IMR-90 (cell line): ENCODE measurements around the gene NCOA7. TPM values are rescaled to one million over a fixed set of nuclear protein-coding genes. Genes with fewer than 3 reads are reported as not detected.

Experiments used
- ATAC-seq: fragments of 200-7000 bp; cut with Tn5 transposase; 2 replicates; pipeline ENCODE4 v1.9.1; 2020; ENCODE audit warnings: low read depth, mild to moderate bottlenecking, moderate library complexity
- BruUV-seq: library from RNA; stranded (reverse); fragments of 400-500 nt; replicated peaks from 2 replicates; lab custom pipeline; 2021; lab: Mats Ljungman, UMichigan
- CTCF ChIA-PET: fragments of 300-600 bp; formaldehyde crosslinking; extraction: SDS; loops from one replicate; lab custom pipeline; 2021; ENCODE audit warnings: antibody characterized with exemption; lab: Yijun Ruan, JAX
- POLR2A ChIA-PET: fragments of 300-600 bp; sonication (Branson Sonifier 250); formaldehyde crosslinking; loops from one replicate; lab custom pipeline; 2022; ENCODE audit warnings: antibody characterized with exemption; ENCODE audit not compliant: unreplicated experiment; lab: Charles Lee
- DNase-seq: peaks from one replicate; pipeline ENCODE4 v3.0.0; 2013
- H2AFZ ChIP-seq: replicated peaks from 2 replicates; pipeline ENCODE3; 2013; ENCODE audit warnings: low read length, mild to moderate bottlenecking; ENCODE audit not compliant: poor library complexity
- H2AK5ac ChIP-seq: 2 replicates; pipeline ENCODE4 v1.6.1; 2013; ENCODE audit warnings: low read depth, low read length, inconsistent platforms
- H2AK9ac ChIP-seq: replicated peaks from 2 replicates; pipeline ENCODE3; 2013; ENCODE audit warnings: mild to moderate bottlenecking, low read depth, low read length, moderate library complexity; ENCODE audit not compliant: poor library complexity
- H2BK120ac ChIP-seq: 2 replicates; pipeline ENCODE4 v1.6.1; 2013; ENCODE audit warnings: low read depth, low read length, inconsistent platforms
- H2BK15ac ChIP-seq: 3 replicates; pipeline ENCODE4 v1.6.1; 2013; ENCODE audit warnings: low read depth, low read length, inconsistent platforms
- H2BK20ac ChIP-seq: 2 replicates; pipeline ENCODE4 v1.6.1; 2013; ENCODE audit warnings: low read depth, mild to moderate bottlenecking, inconsistent platforms, low read length, moderate library complexity
- H2BK5ac ChIP-seq: 2 replicates; pipeline ENCODE4 v1.6.1; 2013; ENCODE audit warnings: mild to moderate bottlenecking, low read depth, low read length, inconsistent platforms; ENCODE audit not compliant: poor library complexity, severe bottlenecking
- H3K14ac ChIP-seq: replicated peaks from 2 replicates; pipeline ENCODE4 v1.6.1; 2013; ENCODE audit warnings: low read depth, low read length, inconsistent platforms
- H3K18ac ChIP-seq: 2 replicates; pipeline ENCODE4 v1.6.1; 2013; ENCODE audit warnings: low read depth, low read length, control low read depth
- H3K23ac ChIP-seq: 2 replicates; pipeline ENCODE4 v1.6.1; 2013; ENCODE audit warnings: low read depth, low read length, inconsistent platforms
- H3K27ac ChIP-seq: 2 replicates; pipeline ENCODE4 v1.5.1; 2013; ENCODE audit warnings: mild to moderate bottlenecking, control low read depth, low read length; ENCODE audit not compliant: insufficient read depth
- H3K27me3 ChIP-seq: 2 replicates; pipeline ENCODE4 v1.6.1; 2013; ENCODE audit warnings: low read length; ENCODE audit not compliant: control insufficient read depth, insufficient read depth
- H3K36me3 ChIP-seq: 2 replicates; pipeline ENCODE4 v1.6.1; 2013; ENCODE audit warnings: low read length, mixed read lengths; ENCODE audit not compliant: control insufficient read depth, insufficient read depth
- H3K4ac ChIP-seq: 2 replicates; pipeline ENCODE4 v1.6.1; 2013; ENCODE audit warnings: low read depth, low read length, inconsistent platforms
- H3K4me1 ChIP-seq: 2 replicates; pipeline ENCODE4 v1.6.1; 2013; ENCODE audit warnings: low read length, mixed read lengths; ENCODE audit not compliant: control insufficient read depth, insufficient read depth
- H3K4me2 ChIP-seq: 2 replicates; pipeline ENCODE4 v1.6.1; 2013; ENCODE audit warnings: low read depth, mild to moderate bottlenecking, control low read depth, low read length, moderate library complexity
- H3K4me3 ChIP-seq: 2 replicates; pipeline ENCODE4 v1.5.1; 2013; ENCODE audit warnings: low read depth, mild to moderate bottlenecking, control low read depth, low read length, moderate library complexity; ENCODE audit not compliant: insufficient read depth
- H3K56ac ChIP-seq: 2 replicates; pipeline ENCODE4 v1.6.1; 2013; ENCODE audit warnings: low read length, inconsistent platforms; ENCODE audit not compliant: insufficient read depth; ENCODE audit errors: extremely low read depth
- H3K79me1 ChIP-seq, 2 experiments: 2 replicates each; pipeline ENCODE4 v1.6.1; 2013; ENCODE audit warnings: low read length in 2 of 2, inconsistent platforms in 1 of 2, low read depth in 1 of 2
- H3K9ac ChIP-seq: 2 replicates; pipeline ENCODE4 v1.6.1; 2013; ENCODE audit warnings: low read depth, low read length, control low read depth
- H3K9me1 ChIP-seq: 2 replicates; pipeline ENCODE4 v1.6.1; 2013; ENCODE audit warnings: low read length, inconsistent platforms; ENCODE audit not compliant: insufficient read depth
- H3K9me3 ChIP-seq: 2 replicates; pipeline ENCODE4 v1.6.1; 2013; ENCODE audit warnings: low read length; ENCODE audit not compliant: control insufficient read depth, insufficient read depth
- H4K20me1 ChIP-seq: 2 replicates; pipeline ENCODE4 v1.6.1; 2013; ENCODE audit warnings: low read length, inconsistent platforms; ENCODE audit not compliant: insufficient read depth
- H4K5ac ChIP-seq: 2 replicates; pipeline ENCODE4 v1.6.1; 2013; ENCODE audit warnings: mild to moderate bottlenecking, low read depth, low read length, control low read depth
- H4K8ac ChIP-seq, 2 experiments: 2 replicates each; pipeline ENCODE4 v1.6.1; 2013; ENCODE audit warnings: low read depth in 2 of 2, low read length in 2 of 2, control low read depth in 1 of 2, inconsistent platforms in 1 of 2
- H4K91ac ChIP-seq: 2 replicates; pipeline ENCODE4 v1.6.1; 2013; ENCODE audit warnings: low read depth, low read length, inconsistent platforms; ENCODE audit not compliant: insufficient read depth
- POLR2A ChIP-seq: IDR thresholded peaks from 2 replicates; pipeline ENCODE4 v1.6.1; 2012; ENCODE audit warnings: mild to moderate bottlenecking, low read depth, low read length
- WGBS, 2 experiments: methylation state at CpG; one replicate each; pipeline versions ENCODE4 v1.1.5 to v1.1.7; 2013; ENCODE audit warnings: missing lambda C conversion rate in 2 of 2; ENCODE audit not compliant: insufficient read length in 1 of 2; ENCODE audit errors: extremely low coverage in 2 of 2; 5-methylcytosine and 5-hydroxymethylcytosine counted together
- dilution Hi-C: fragments of 300-500 bp; cut with HindIII; formaldehyde crosslinking; loops from one replicate; pipeline ENCODE4 v1.14.3; 2018; ENCODE audit warnings: low sequenced_read_pairs; ENCODE audit not compliant: unreplicated experiment
- in situ Hi-C: fragments of 300-500 bp; cut with MboI; formaldehyde crosslinking; loops from 3 replicates; pipeline ENCODE4 v1.14.3; 2019; ENCODE audit warnings: low sequenced_read_pairs, inconsistent platforms, mixed read lengths
- intact Hi-C: fragments of 100-400 bp; cut with micrococcal nuclease; formaldehyde crosslinking; loops from 2 replicates; pipeline ENCODE4 v1.10.0; 2022
- polyA plus RNA-seq, 3 experiments: library from polyadenylated mRNA; depleted of rRNA; stranded (reverse); fragments of >200 nt; gene quantifications; 2 replicates each; pipeline ENCODE4 v1.2.3, GENCODE V29; 2012; ENCODE audit warnings: low replicate concordance in 1 of 3
- total RNA-seq: library from RNA; depleted of rRNA; stranded (reverse); fragments of >200 nt; gene quantifications from 2 replicates; pipeline ENCODE4 v1.2.3, GENCODE V29; 2012

Gene NCOA7
- total and polyA plus RNA-seq, 2 of the 4 experiments (the other 2 are of a cell fraction), result 12.6 to 12.9 TPM

DNA sequence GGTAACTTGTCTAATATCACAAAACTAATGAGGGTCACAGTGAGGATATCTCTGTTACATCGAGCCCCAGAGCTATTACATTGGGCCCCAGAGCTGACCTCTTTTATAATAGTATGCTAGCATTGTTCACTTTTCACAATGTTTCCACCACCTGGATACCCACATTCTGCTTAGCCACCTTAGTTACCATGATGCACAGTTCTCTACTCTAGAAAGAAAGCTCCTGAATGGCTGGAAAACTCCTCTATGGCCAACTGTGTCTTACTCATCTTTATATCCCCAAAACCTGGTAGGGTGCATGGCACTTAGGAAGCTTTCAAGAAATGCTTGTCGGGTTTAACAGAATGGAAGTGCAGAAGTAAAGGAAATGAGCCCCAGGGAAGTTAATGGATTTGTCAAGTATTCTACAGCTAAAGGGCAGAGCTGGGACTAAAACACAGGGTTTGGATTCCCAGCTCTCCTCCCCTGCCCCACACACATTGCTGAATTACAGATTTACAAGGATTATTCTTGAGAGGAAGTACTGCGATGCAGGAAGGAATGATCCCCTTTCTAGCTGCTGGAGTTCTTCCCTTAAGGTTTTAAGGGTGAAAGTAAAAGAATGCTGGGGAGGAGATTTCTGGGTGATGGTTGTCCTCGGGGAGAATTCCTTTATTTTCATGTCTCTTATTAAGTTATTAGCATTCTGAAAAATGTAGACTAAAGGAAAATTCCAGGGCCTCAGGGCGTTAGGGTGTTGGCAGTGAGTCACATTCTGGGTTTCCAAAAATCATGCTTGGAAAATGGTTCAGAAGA is 149.7 kb downstream of the NCOA7 start:
- peak overlapping the region; percentile 63 for H3K4ac ChIP-seq
- no peak overlapping the region for H3K4me3 ChIP-seq
- BruUV-seq, result no TSS peak
- H4K91ac ChIP-seq, result peak overlapping the region; percentile 58
- peaks cover 16% of the 10 kb centered on the region for H3K4me1 ChIP-seq
- H2BK5ac ChIP-seq, result peak overlapping the region; percentile 32
- no peaks in the 10 kb centered on the region for H3K9me1 ChIP-seq
- no peak overlapping the region for H3K27ac ChIP-seq
- peak overlapping the region; percentile 75 for H2AFZ ChIP-seq
- H2AK9ac ChIP-seq, result no peak overlapping the region
- intact Hi-C loops, result no loop called here
- no peak for TF ChIP-seq POLR2A
- ChIA-PET CTCF (interaction anchor here (1.2 kb wide), 1 partner anchor 152 kb away, joined by 3 read pairs; no protein-coding TSS in a partner anchor), POLR2A (interaction anchor here (0.6 kb wide), 1 partner anchor 195 kb away, joined by 3 read pairs; no protein-coding TSS in a partner anchor)
- no peak overlapping the region; the same call in 1 of the 2 replicates for H3K56ac ChIP-seq
- peak overlapping the region; percentile 63 to 76 for H4K8ac ChIP-seq
- no peaks in the 10 kb centered on the region for H3K36me3 ChIP-seq
- H3K23ac ChIP-seq, result peak overlapping the region; percentile 41; the same call in 1 of the 2 replicates
- H4K20me1 ChIP-seq, result no peaks in the 10 kb centered on the region
- no peaks in the 10 kb centered on the region for H3K9me3 ChIP-seq
- H4K5ac ChIP-seq, result peak overlapping the region; percentile 10
- H3K4me2 ChIP-seq, result no peak overlapping the region
- in situ Hi-C loops, result no loop called here
- ATAC-seq (peak; percentile 45), DNase-seq (peak; percentile 32)
- H2AK5ac ChIP-seq, result no peak overlapping the region
- H3K14ac ChIP-seq, result peak overlapping the region; percentile 17; the same call in 1 of the 2 replicates
- peak overlapping the region; percentile 52; the same call in 2 of the 3 replicates for H2BK15ac ChIP-seq
- H3K18ac ChIP-seq, result peak overlapping the region; percentile 76
- H2BK20ac ChIP-seq, result peak overlapping the region; percentile 83
- no peaks in the 10 kb centered on the region for H3K79me1 ChIP-seq
- H2BK120ac ChIP-seq, result peak overlapping the region; percentile 76
- WGBS, 2 experiments, result no CpG with 5 or more reads among the region's 5 CpGs
- no peaks in the 10 kb centered on the region for H3K27me3 ChIP-seq
- H3K9ac ChIP-seq, result no peak overlapping the region
- dilution Hi-C loops, result no loop called here
